HepG2 (cell line): ENCODE data around the gene THEM5. TPM values are rescaled to one million over a fixed set of nuclear protein-coding genes. Genes with fewer than 3 reads are reported as not detected.
A peak's percentile ranks its signal among the peaks of the same experiment; 100 is the strongest.

Experiments used
- ATAC-seq: fragments of 200-7000 bp; cut with Tn5 transposase; 3 replicates; pipeline ENCODE4 v1.9.1; 2020; ENCODE audit warnings: mild to moderate bottlenecking, moderate library complexity
- BruUV-seq: library from RNA; stranded (reverse); fragments of 400-500 nt; replicated peaks from 2 replicates; lab custom pipeline; 2021; lab: Mats Ljungman, UMichigan
- CTCF ChIA-PET: fragments of 300-600 bp; formaldehyde crosslinking; extraction: SDS; loops from one replicate; lab custom pipeline; 2021; ENCODE audit warnings: low total read pairs, inconsistent platforms, low intra/inter-chr PET ratio; lab: Yijun Ruan, JAX
- POLR2A ChIA-PET: fragments of 350-600 bp; sonication (Branson Sonifier 250); formaldehyde crosslinking; loops from one replicate; lab custom pipeline; 2020; ENCODE audit warnings: antibody characterized with exemption, inconsistent platforms; lab: Yijun Ruan, JAX
- DNase-seq: peaks from one replicate; pipeline ENCODE4 v3.0.0-alpha.2; 2015; ENCODE audit warnings: low spot score
- FAIRE-seq: peaks from 3 replicates; lab custom pipeline; 2011; peaks lifted over from hg19 to GRCh38; lab: Jason Lieb, UNC
- H2AFZ ChIP-seq: one replicate; pipeline ENCODE4 v1.6.1; 2011; ENCODE audit warnings: low read length, inconsistent platforms
- H3K27ac ChIP-seq: fragments of 300-600 bp; 3 replicates; pipeline ENCODE4 v1.8.0; 2011; ENCODE audit warnings: mixed run types, mild to moderate bottlenecking, mixed read lengths, low read length, inconsistent platforms; ENCODE audit not compliant: insufficient read depth; ENCODE audit errors: extremely low read length
- H3K27me3 ChIP-seq, 2 experiments: fragments of 200-600 bp in 1 of 2; 2 replicates in 1 of 2; 3 replicates in 1 of 2; pipeline versions ENCODE4 v1.6.0 to v1.8.0; 2011; ENCODE audit warnings: low read length in 2 of 2, mild to moderate bottlenecking in 2 of 2, moderate library complexity in 2 of 2, inconsistent platforms in 1 of 2; ENCODE audit not compliant: insufficient read depth in 2 of 2, control insufficient read depth in 1 of 2
- H3K36me3 ChIP-seq, 2 experiments: fragments of 200-600 bp in 1 of 2; replicated peaks in 1 of 2; 2 replicates in 1 of 2; 3 replicates in 1 of 2; pipeline versions ENCODE4 v1.5.1 to v1.8.0; 2011; ENCODE audit warnings: low read length in 2 of 2, inconsistent platforms in 1 of 2; ENCODE audit not compliant: insufficient read depth in 2 of 2, control insufficient read depth in 1 of 2
- H3K4me1 ChIP-seq: 2 replicates; pipeline ENCODE4 v1.5.1; 2012; ENCODE audit warnings: low read length, inconsistent platforms; ENCODE audit not compliant: insufficient read depth
- H3K4me2 ChIP-seq: 2 replicates; pipeline ENCODE4 v1.6.0; 2011; ENCODE audit warnings: low read depth, low read length, inconsistent platforms
- H3K4me3 ChIP-seq, 3 experiments: fragments of 200-600 bp in 1 of 3; sonication (generic), shearing (Covaris generic) in 1 of 3; replicated peaks in 1 of 3; 2 replicates each; pipeline ENCODE4 v1.5.1; 2011 to 2016; ENCODE audit warnings: low read length in 3 of 3, inconsistent platforms in 2 of 3, low read depth in 2 of 3, mild to moderate bottlenecking in 2 of 3, control low read depth in 1 of 3, mixed read lengths in 1 of 3; ENCODE audit not compliant: insufficient read depth in 1 of 3
- H3K79me2 ChIP-seq: one replicate; pipeline ENCODE4 v1.6.1; 2011; ENCODE audit warnings: low read length, inconsistent platforms; ENCODE audit not compliant: insufficient read depth
- H3K9ac ChIP-seq: 2 replicates; pipeline ENCODE4 v1.6.0; 2011; ENCODE audit warnings: mild to moderate bottlenecking, low read depth, low read length, inconsistent platforms; ENCODE audit not compliant: insufficient read depth
- H3K9me3 ChIP-seq: 2 replicates; pipeline ENCODE4 v1.5.1; 2012; ENCODE audit warnings: mild to moderate bottlenecking, low read length
- H4K20me1 ChIP-seq: 2 replicates; pipeline ENCODE4 v1.6.0; 2011; ENCODE audit warnings: inconsistent platforms, mild to moderate bottlenecking, low read length, moderate library complexity; ENCODE audit not compliant: insufficient read depth
- BRF2 ChIP-seq: sonication (generic); formaldehyde crosslinking; IDR thresholded peaks from 2 replicates; pipeline ENCODE4 v1.8.1; 2022; ENCODE audit warnings: mild to moderate bottlenecking, missing genetic modification reagents
- FOSL2 ChIP-seq: sonication (generic); formaldehyde crosslinking; IDR thresholded peaks from 2 replicates; pipeline ENCODE4 v1.4.0; 2020; ENCODE audit warnings: missing genetic modification reagents
- PHB2 ChIP-seq: fragments of 450-650 bp; IDR thresholded peaks from 2 replicates; pipeline ENCODE4 v1.6.1; 2018; ENCODE audit not compliant: partially characterized antibody
- SOX5 ChIP-seq: IDR thresholded peaks from 2 replicates; pipeline ENCODE4 v1.6.1; 2016; ENCODE audit warnings: borderline replicate concordance
- TCF7 ChIP-seq: sonication (generic); IDR thresholded peaks from 2 replicates; pipeline ENCODE4 v1.6.1; 2016; ENCODE audit warnings: antibody characterized with exemption, low read depth
- ZNF24 ChIP-seq: fragments of 450-650 bp; IDR thresholded peaks from 2 replicates; pipeline ENCODE4 v1.6.1; 2017; ENCODE audit warnings: antibody characterized with exemption, mild to moderate bottlenecking
- ZNF292 ChIP-seq: sonication (generic); formaldehyde crosslinking; IDR thresholded peaks from 2 replicates; pipeline ENCODE4 v1.8.1; 2022; ENCODE audit warnings: mild to moderate bottlenecking, low read depth, missing genetic modification reagents, borderline replicate concordance
- ZNF350 ChIP-seq: sonication (generic); formaldehyde crosslinking; IDR thresholded peaks from 2 replicates; pipeline ENCODE4 v1.4.0; 2020; ENCODE audit warnings: mild to moderate bottlenecking, low read depth, missing genetic modification reagents, borderline replicate concordance
- ZNF543 ChIP-seq: sonication (generic); formaldehyde crosslinking; IDR thresholded peaks from 2 replicates; pipeline ENCODE4 v1.4.0; 2020; ENCODE audit warnings: mild to moderate bottlenecking, missing genetic modification reagents
- ZNF792 ChIP-seq: IDR thresholded peaks from 2 replicates; pipeline ENCODE4 v1.6.1; 2016
- WGBS: methylation state at CpG from one replicate; pipeline ENCODE4 v1.1.6; 2017; ENCODE audit warnings: low lambda C conversion rate; 5-methylcytosine and 5-hydroxymethylcytosine counted together
- in situ Hi-C: cut with HindIII; loops from 2 replicates; pipeline ENCODE4 v1.10.0; 2017; ENCODE audit warnings: low pct_unique_long_range_greater_than_20kb; ENCODE audit not compliant: extremely low pct_ligation_motif_present
- intact Hi-C: fragments of 100-400 bp; cut with micrococcal nuclease; formaldehyde crosslinking; loops from one replicate; pipeline ENCODE4 v1.10.0; 2022; ENCODE audit not compliant: unreplicated experiment
- polyA plus RNA-seq, 8 experiments: library from polyadenylated mRNA; depleted of rRNA in 3 of 8; stranded (reverse) in 7 of 8; unstranded in 1 of 8; fragments of >200 nt; fragmentation: Illumina TruSeq in 4 of 8; extraction: Trizol in 4 of 8; gene quantifications; 2 replicates each; pipeline versions ENCODE4 v1.2.1 to v1.2.3, GENCODE V29; 2011 to 2016; ENCODE audit warnings: low read depth in 4 of 8, missing spikeins in 1 of 8, mixed read lengths in 1 of 8; ENCODE audit not compliant: insufficient read depth in 1 of 8
- total RNA-seq, 5 experiments: library from RNA; depleted of rRNA; stranded (reverse); fragments of >200 nt; fragmentation: Illumina TruSeq; extraction: Trizol; gene quantifications; 2 replicates each; pipeline ENCODE4 v1.2.3, GENCODE V29; 2016; ENCODE audit warnings: low read depth in 1 of 5

Gene THEM5
- total and polyA plus RNA-seq, 2 of the 13 experiments (the other 11 are each of a cell fraction or from before 2014, with no cell fraction given): not detected

GRCh38 chr1:151843398-151843797, 10.1 kb downstream of the THEM5 start:
- Histone ChIP-seq H3K4me2 (no peak overlapping the region), H3K36me3 (no peaks in the 10 kb centered on the region), H3K4me1 (peaks cover 37% of the 10 kb centered on the region), H3K79me2 (no peaks in the 10 kb centered on the region), H3K9ac (no peak overlapping the region), H3K27ac (no peak overlapping the region), H2AFZ (no peak overlapping the region), H3K9me3 (no peaks in the 10 kb centered on the region), H4K20me1 (no peaks in the 10 kb centered on the region), H3K27me3 (peaks cover 0 to 23% of the 10 kb centered on the region in 2 experiments; a peak in 2 of 5 replicates), H3K4me3 (no peak overlapping the region)
- POLR2A ChIA-PET: interaction anchor here (0.7 kb wide), 1 partner anchor 204 kb away, joined by 3 read pairs; no protein-coding TSS in a partner anchor
- BruUV-seq: no TSS peak
- in situ Hi-C loops: no loop called here
- DNase-seq: no peak
- intact Hi-C loops: no loop called here
- CTCF ChIA-PET: no interaction called here
- TF ChIP-seq ZNF292 (no peak), ZNF543 (no peak), BRF2 (CRISPR knock-in tag) (no peak), ZNF792 (CRISPR knock-in tag) (no peak), ZNF24 (no peak), PHB2 (no peak)
- FAIRE-seq: no peak
- ATAC-seq: no peak
- WGBS: 34% methylated on average over 2 of the region's 2 CpGs

- Histone ChIP-seq H3K4me2 (no peak overlapping the region), H3K27ac (no peak overlapping the region), H3K36me3 (no peaks in the 10 kb centered on the region), H3K4me3 (no peak overlapping the region), H2AFZ (no peak overlapping the region), H3K27me3 (peaks cover 0 to 8% of the 10 kb centered on the region in 2 experiments; a peak in 2 of 5 replicates), H3K9me3 (no peaks in the 10 kb centered on the region), H3K4me1 (peaks cover 47% of the 10 kb centered on the region), H4K20me1 (no peaks in the 10 kb centered on the region), H3K79me2 (no peaks in the 10 kb centered on the region), H3K9ac (no peak overlapping the region)
- 4% methylated on average over 2 of the region's 2 CpGs for WGBS
- no peak for FAIRE-seq
- in situ Hi-C loops: no loop called here
- DNase-seq: peak; percentile 39
- no TSS peak for BruUV-seq
- intact Hi-C loops: no loop called here
- ATAC-seq: no peak
- CTCF ChIA-PET: no interaction called here
- TF ChIP-seq TCF7 (0 out of 2 replicates have a peak, but pooled peaks have one; percentile 14), SOX5 (peak; percentile 35; the same call in 1 of the 2 replicates), ZNF350 (CRISPR knock-in tag) (no peak), FOSL2 (CRISPR knock-in tag) (peak; percentile 65)
- POLR2A ChIA-PET: interaction anchor here (0.8 to 1.2 kb wide), 2 partner anchors 9 to 67 kb away, joined by 3 to 6 read pairs; no protein-coding TSS in a partner anchor
Observed at GRCh38 chr1:151841141-151841540, 12.4 kb downstream of the THEM5 start.
